ENCODE results near the gene PJVK. TPM values are rescaled to one million over a fixed set of nuclear protein-coding genes. Genes with fewer than 3 reads are reported as not detected.
"Not testable (repeated sequence)": the region's sequence is repeated elsewhere in the genome, so short reads cannot be mapped to it uniquely, and the experiment has no call there.

PJVK gene
- polyA plus RNA-seq, 3 donors, result 7.1 to 20.0 (median 13.9) TPM

GRCh38 chr2:178423746-178424145, 27.4 kb upstream of the PJVK start:
- not testable (repeated sequence) for DNase-seq (ENCODE audit: extremely low read depth in 1 of 11, low read depth in 9 of 11, low spot score in 4 of 11)

- DNase-seq (ENCODE audit: extremely low read depth in 1 of 11, low read depth in 9 of 11, low spot score in 4 of 11), result no peak
Measured at GRCh38 chr2:178425255-178425827, 25.8 kb upstream of the PJVK start.

GRCh38 chr2:178426388-178426787, 24.8 kb upstream of the PJVK start:
- no peak for DNase-seq (ENCODE audit: extremely low read depth in 1 of 11, low read depth in 9 of 11, low spot score in 4 of 11)

- no peak for DNase-seq (ENCODE audit: extremely low read depth in 1 of 11, low read depth in 9 of 11, low spot score in 4 of 11)
Measured at GRCh38 chr2:178427458-178427857, 23.7 kb upstream of the PJVK start.

- DNase-seq (ENCODE audit: extremely low read depth in 1 of 11, low read depth in 9 of 11, low spot score in 4 of 11), result no peak
Measured at GRCh38 chr2:178428396-178428806, 22.8 kb upstream of the PJVK start.

GRCh38 chr2:178429336-178429735, 21.8 kb upstream of the PJVK start:
- DNase-seq (ENCODE audit: extremely low read depth in 1 of 11, low read depth in 9 of 11, low spot score in 4 of 11), result no peak

GRCh38 chr2:178436662-178437061, 14.5 kb upstream of the PJVK start:
- no peak for DNase-seq (ENCODE audit: extremely low read depth in 1 of 11, low read depth in 9 of 11, low spot score in 4 of 11)

- DNase-seq (ENCODE audit: extremely low read depth in 1 of 11, low read depth in 9 of 11, low spot score in 4 of 11), result no peak
Measured at GRCh38 chr2:178441426-178441825, 9.8 kb upstream of the PJVK start.

GRCh38 chr2:178448968-178449661, 2.1 kb upstream of the PJVK start:
- no peak for DNase-seq (ENCODE audit: extremely low read depth in 1 of 11, low read depth in 9 of 11, low spot score in 4 of 11)

GRCh38 chr2:178449700-178450523, 1.3 kb upstream of the PJVK start:
- peak in 2 of 11 donors; percentile 9 to 27 for DNase-seq (ENCODE audit: extremely low read depth in 1 of 11, low read depth in 9 of 11, low spot score in 4 of 11)

GRCh38 chr2:178450524-178450773, 729 bp upstream of the PJVK start:
- peak in 1 of 11 donors; percentile 62 for DNase-seq (ENCODE audit: extremely low read depth in 1 of 11, low read depth in 9 of 11, low spot score in 4 of 11)

- DNase-seq (ENCODE audit: extremely low read depth in 1 of 11, low read depth in 9 of 11, low spot score in 4 of 11), result no peak
Measured at GRCh38 chr2:178452334-178452733, 1.2 kb downstream of the PJVK start.

GRCh38 chr2:178452870-178453269, 1.7 kb downstream of the PJVK start:
- DNase-seq (ENCODE audit: extremely low read depth in 1 of 11, low read depth in 9 of 11, low spot score in 4 of 11), result no peak

- no peak for DNase-seq (ENCODE audit: extremely low read depth in 1 of 11, low read depth in 9 of 11, low spot score in 4 of 11)
Measured at GRCh38 chr2:178455947-178456346, 4.8 kb downstream of the PJVK start.

- DNase-seq (ENCODE audit: extremely low read depth in 1 of 11, low read depth in 9 of 11, low spot score in 4 of 11), result no peak
Measured at GRCh38 chr2:178457390-178457886, 6.3 kb downstream of the PJVK start.

- DNase-seq (ENCODE audit: extremely low read depth in 1 of 11, low read depth in 9 of 11, low spot score in 4 of 11), result no peak
Measured at GRCh38 chr2:178469219-178469849, 18.2 kb downstream of the PJVK start.

- DNase-seq (ENCODE audit: extremely low read depth in 1 of 11, low read depth in 9 of 11, low spot score in 4 of 11), result not testable (repeated sequence)
Measured at GRCh38 chr2:178471313-178471712, 20.1 kb downstream of the PJVK start.

GRCh38 chr2:178473373-178473772, 22.2 kb downstream of the PJVK start:
- no peak for DNase-seq (ENCODE audit: extremely low read depth in 1 of 11, low read depth in 9 of 11, low spot score in 4 of 11)

GRCh38 chr2:178473931-178474330, 22.8 kb downstream of the PJVK start:
- no peak for DNase-seq (ENCODE audit: extremely low read depth in 1 of 11, low read depth in 9 of 11, low spot score in 4 of 11)

- no peak for DNase-seq (ENCODE audit: extremely low read depth in 1 of 11, low read depth in 9 of 11, low spot score in 4 of 11)
Measured at GRCh38 chr2:178474560-178474959, 23.4 kb downstream of the PJVK start.

All from renal cortex interstitium (tissue), 11 donors.